HG02852 (cell line): ENCODE measurements around the gene CNDP1.
A peak's percentile ranks its signal among the peaks of the same experiment; 100 is the strongest.

Source experiments
- ATAC-seq: cut with Tn5 transposase; IDR thresholded peaks from one replicate; pipeline ENCODE4 v1.9.1; 2021; ENCODE audit warnings: mild to moderate bottlenecking, moderate library complexity; ENCODE audit not compliant: unreplicated experiment

The CNDP1 gene

DNA sequence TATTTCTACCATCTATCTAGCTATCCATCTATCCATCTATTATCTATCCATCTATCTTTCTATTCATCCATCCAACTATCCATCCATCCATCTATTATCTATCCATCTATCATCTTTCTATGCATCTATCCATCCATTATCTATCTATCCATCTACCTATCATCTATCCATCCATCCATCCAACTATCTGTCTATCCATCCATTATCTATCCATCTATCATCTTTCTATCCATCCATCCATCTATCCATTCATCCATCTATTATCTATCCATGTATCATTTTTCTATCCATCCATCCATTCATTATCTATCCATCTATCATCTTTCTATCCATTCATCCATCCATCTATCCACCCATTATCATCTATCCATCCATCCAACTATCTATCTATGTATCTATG lies 38.8 kb downstream of the CNDP1 start:
- ATAC-seq, result no peak

DNA sequence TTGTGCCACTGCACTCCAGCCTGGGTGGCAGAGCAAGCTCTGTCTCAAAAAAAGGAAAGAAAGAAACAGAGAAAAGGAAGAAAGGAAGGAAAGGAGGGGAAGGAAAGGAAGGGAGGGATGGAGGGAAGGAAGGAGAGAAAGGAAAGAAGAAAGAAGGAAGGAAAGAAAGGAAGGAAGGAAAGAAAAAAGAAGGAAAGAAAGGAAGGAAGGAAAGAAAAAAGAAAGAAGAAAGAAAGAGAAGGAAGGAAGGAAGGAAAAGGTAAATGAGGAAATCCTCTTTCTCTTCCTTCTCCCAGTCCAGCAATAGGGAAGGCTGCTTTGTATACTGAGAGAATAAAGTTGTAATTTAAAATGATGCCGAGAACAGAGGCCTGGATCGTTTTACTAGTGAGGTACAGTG lies 40.6 kb downstream of the CNDP1 start:
- no peak for ATAC-seq

GRCh38 chr18:74577019-74577418 lies 42.7 kb downstream of the CNDP1 start:
- no peak for ATAC-seq

DNA sequence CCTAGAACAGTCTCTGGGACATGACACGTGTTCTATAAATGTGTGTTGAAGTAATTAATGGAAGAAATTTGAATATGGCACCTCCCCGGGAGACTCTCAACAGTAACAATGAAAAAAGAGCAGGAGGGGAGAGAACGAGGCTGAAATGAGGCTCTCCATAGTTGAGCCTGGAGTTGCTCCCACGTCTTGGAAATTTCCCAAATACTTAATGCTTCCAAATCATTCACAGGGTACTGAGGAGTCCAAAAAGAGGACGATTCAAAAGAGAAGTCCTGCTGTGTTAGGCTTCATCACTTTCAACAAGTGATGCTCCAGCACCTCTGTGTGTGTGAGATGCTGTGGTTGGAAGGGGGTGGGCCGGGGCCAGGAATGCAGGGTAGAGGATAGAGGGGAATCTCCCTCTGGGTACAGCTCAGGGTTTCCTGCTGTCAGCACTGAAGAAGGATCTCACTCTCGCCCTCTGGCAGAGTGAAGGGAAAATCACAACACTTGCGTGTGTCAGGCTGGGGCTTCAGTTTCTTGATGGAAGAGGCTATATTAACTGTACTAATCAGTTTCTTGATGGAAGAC lies 45.3 kb downstream of the CNDP1 start:
- ATAC-seq, result no peak

DNA sequence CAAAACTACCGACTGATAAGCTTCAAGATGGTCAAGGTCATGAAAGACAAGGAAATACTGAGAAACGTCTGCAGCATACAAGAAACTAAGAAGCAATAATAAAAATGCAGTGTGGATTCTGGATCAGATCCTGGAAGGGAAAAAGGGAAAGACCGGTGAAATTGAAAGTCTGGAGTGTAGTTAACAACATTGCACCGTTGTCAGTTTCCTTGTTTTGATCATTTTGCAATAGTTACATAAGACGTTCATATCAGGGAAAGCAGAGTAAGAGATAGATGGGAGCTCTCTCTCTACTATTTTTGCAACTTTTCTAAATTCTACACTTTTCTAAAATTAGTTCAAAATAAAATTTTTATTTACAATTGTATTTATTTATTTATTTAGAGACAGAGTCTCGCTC lies 48.3 kb downstream of the CNDP1 start:
- no peak for ATAC-seq

DNA sequence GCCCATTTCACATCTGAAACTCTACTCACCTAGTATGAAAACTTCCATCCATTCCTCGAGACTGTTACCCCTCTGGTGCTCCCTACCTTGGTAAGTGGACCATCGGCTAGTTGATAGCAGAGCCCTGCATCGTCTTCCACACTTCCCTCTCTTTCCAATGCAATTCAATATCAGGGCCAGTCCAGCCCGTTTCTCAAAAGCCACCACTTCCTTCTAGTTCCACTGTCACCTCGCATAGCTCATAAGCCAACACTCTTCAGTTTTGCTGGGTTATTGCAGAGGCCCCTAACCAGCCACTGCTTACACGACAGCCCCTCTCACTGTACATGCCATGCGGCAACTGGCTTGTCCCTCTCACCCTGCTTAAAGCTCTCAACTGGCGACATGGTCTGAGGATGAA lies 53.1 kb downstream of the CNDP1 start:
- ATAC-seq, result no peak

DNA sequence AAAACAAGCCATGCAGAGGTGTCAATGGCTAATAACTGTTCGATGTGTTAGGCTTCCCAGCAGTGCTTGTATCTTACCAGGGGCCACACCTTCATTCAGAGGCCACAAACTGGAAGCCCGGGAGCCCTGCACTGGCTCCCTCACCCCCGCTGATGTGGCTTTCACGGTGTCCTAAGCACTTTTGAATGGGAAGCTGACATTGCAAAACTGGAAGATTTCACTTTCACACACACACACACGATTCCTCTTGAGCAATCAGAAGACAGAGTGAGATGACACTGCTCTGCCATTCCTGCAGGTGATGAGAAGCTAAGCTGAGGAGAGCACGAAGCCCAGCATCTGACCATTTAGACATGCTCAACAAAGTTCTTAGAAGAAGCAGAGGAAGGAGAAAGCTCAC lies 54.7 kb downstream of the CNDP1 start:
- ATAC-seq, result no peak

GRCh38 chr18:74589811-74590210 lies 55.5 kb downstream of the CNDP1 start:
- ATAC-seq, result no peak

GRCh38 chr18:74590671-74591070 lies 56.4 kb downstream of the CNDP1 start:
- ATAC-seq, result no peak

GRCh38 chr18:74595431-74595830 lies 61.1 kb downstream of the CNDP1 start:
- ATAC-seq, result peak; percentile 13

- ATAC-seq, result peak; percentile 32
Measured at GRCh38 chr18:74597034-74597661, 62.8 kb downstream of the CNDP1 start.

- ATAC-seq, result peak; percentile 73
Measured at GRCh38 chr18:74597662-74598349, 63.5 kb downstream of the CNDP1 start, which contains the start of gene ZNF407. ZNF407 (plus strand) TSS chr18:74597870; CDS start chr18:74631020, 33,150 bp downstream.

GRCh38 chr18:74598350-74599001 lies 64.2 kb downstream of the CNDP1 start:
- peak; percentile 51 for ATAC-seq

GRCh38 chr18:74604361-74604760 lies 70.1 kb downstream of the CNDP1 start:
- no peak for ATAC-seq

- ATAC-seq, result no peak
Measured at GRCh38 chr18:74604774-74605173, 70.5 kb downstream of the CNDP1 start.

DNA sequence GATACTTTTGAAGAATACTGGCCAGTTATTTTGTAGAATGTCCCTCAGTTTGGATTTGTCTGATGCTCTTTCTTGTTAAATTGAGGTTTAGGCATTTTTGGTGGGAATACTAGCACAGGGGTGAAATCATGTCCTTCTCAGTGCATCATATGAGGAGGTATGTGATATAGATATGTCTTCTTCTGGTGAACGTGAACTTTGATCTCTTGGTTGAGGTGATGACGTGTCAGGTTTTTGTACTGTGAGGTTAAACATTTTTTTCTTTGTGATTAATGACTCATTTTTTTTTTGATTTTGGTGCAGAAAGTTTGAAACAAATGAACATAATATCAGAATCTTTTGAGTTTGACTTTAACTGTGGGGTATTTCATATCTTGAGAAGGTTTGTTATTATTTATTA lies 74.4 kb downstream of the CNDP1 start:
- ATAC-seq, result no peak

- ATAC-seq, result no peak
Measured at GRCh38 chr18:74609535-74609934, 75.2 kb downstream of the CNDP1 start.

DNA sequence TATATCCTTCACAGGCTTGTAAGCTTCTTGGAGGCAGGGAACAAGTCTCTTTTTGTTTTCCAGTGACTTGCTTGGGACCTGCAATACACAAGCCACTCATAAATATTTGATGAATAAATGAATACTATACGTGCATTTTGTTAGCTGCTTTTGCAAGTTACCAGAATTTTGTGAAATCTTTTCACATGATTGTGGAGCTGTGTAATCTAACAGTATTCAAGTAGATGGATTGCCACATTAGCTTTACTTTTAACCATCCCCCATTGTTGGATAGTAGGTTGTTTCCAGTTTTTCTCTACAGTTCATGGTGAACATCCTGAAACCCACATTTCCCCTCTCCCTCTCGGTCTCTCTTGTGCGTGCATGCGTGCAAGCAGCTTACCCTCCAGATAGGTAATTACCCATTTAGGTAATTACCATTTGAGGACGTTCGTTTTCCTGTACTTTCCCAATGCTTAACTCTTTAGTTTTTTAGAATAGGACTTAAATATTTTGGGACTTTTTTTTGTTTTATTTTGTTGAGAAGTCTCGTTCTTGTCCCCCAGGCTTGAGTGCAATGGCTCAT lies 75.8 kb downstream of the CNDP1 start:
- no peak for ATAC-seq

GRCh38 chr18:74610860-74611259 lies 76.6 kb downstream of the CNDP1 start:
- no peak for ATAC-seq

DNA sequence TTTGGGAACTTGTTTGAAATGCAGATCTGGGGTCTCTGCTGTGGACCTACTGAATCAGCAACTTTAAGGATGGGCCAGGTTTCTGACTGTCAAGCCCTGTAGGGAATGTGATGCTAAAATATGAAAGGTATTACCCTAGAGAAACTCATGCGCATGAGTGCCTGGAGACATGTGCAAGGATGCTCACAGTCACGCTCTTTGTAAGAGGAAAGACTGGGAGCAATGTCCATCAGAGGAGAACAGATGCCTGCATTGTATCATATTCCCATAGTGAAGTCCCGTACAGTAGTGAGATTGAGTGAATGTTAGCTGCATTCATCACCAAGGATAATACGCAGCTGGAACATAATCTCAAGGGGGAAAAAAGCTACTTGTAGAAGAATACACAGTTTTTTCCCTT lies 77.5 kb downstream of the CNDP1 start:
- no peak for ATAC-seq

DNA sequence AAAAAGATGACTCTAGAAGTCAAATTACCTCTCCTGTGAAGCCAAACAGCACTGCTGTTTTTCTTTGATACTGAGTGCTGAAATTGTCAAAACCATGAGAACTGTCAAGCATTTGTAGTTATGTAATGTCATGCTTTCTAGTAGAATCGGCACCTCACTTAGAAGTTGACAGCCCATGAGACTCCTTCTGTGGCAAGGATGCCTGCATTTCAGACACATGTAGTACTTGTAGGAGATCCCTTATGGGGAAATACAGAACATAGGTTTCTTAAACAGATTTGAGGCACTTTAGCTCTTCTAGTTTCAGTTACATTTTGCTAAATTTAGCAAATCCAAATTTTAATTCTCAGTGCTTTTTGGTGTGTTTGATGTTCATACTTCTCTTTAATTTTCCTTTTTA lies 79.1 kb downstream of the CNDP1 start:
- ATAC-seq, result peak; percentile 61

DNA sequence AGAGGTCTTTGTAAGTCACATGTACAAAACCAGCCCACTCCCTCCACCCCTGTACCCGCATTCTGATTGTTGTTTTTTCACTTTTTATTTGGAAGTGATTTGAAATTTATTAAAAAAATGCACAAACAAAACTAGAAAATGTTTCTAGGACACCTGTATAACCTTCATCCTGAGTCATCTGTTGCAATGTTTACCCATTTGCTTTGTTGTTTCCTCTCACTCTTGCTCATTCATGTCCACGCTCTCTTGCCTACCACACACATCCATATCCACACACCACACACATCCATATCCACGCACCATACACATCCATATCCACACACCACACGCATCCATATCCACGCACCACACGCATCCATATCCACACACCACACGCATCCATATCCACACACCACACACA lies 82.2 kb downstream of the CNDP1 start:
- ATAC-seq, result no peak
